A549 (cell line): ENCODE results near the gene EBF3.

ENCODE experiments used
- CEBPB ChIP-seq, 2 experiments: fragments of >200 bp in 1 of 2; sonication (Bioruptor Twin) in 1 of 2; formaldehyde crosslinking in 1 of 2; IDR thresholded peaks; 2 replicates each; pipeline ENCODE4 v1.6.1; 2012 to 2016
- EP300 ChIP-seq, 2 experiments: fragments of >200 bp; sonication (Bioruptor Twin); formaldehyde crosslinking; IDR thresholded peaks; 2 replicates in 1 of 2; 3 replicates in 1 of 2; pipeline ENCODE4 v1.6.1; 2016 to 2017
- HOXA7 ChIP-seq: fragments of 250-450 bp; sonication (Bioruptor Pico); IDR thresholded peaks from 2 replicates; pipeline ENCODE4 v1.5.0; 2020; ENCODE audit warnings: mild to moderate bottlenecking, moderate library complexity

DNA sequence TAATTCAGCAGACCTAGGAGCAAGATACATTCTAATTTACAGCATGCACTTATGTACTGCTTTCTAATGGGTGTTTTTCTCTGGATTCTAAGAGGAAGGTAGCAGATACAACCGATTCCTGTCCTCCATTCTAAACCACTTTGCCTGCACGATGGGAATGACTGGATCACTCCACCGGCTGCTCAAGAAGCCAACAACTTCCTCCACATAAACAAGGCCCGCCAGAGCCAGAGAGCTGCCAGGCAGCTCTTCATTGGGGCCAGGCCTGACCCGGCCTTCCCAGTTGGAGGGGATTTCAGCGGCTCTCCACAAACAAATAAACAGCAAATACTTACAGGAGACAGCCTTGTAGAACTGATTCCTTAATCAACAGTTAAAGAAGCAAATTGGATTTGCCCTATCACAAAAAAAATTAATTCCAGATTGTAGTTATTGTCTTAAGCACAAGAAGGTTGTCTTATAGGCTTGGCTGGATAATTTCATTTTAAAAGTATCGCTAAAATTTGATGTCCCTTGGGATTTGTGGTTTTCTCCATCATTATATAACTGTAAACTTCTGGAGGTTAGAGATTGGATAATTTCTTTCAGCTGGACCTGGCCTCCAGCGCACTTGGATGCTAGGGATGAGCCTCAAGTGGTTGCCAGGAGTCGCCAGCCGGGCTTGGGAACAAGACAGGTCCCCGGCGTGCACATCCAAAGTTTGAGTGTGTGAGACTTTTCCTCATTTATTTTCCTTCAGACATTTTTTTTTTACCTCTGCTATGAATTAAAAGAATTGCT lies 20.9 kb downstream of the EBF3 start:
- TF ChIP-seq HOXA7 (CRISPR knock-in tag) (no peak), CEBPB (IDR thresholded peaks at IDR 0.05) (no peak), EP300 (IDR thresholded peaks at IDR 0.05) (no peak)
